GM20000 (cell line): ENCODE results near the gene OR10A2.
"Not testable (repeated sequence)": the region's sequence is repeated elsewhere in the genome, so short reads cannot be mapped to it uniquely, and the experiment has no call there.

Experiments used
- DNase-seq: peaks from one replicate; pipeline ENCODE4 v3.0.0; 2012; ENCODE audit warnings: low spot score
- CTCF ChIP-seq: IDR thresholded peaks from 2 replicates; pipeline ENCODE4 v1.5.1; 2012; ENCODE audit warnings: mild to moderate bottlenecking, control low read depth; ENCODE audit errors: extremely low read depth, missing control alignments

Gene OR10A2

GRCh38 chr11:6882751-6883150 lies 19.9 kb downstream of the OR10A2 start:
- TF ChIP-seq CTCF, result no peak

GRCh38 chr11:6887711-6888110 lies 24.9 kb downstream of the OR10A2 start:
- DNase-seq, result not testable (repeated sequence)

More at GRCh38 chr11:6882751-6883150, 19.9 kb downstream of the OR10A2 start:
- DNase-seq, result no peak

GRCh38 chr11:6888830-6889229 lies 26.0 kb downstream of the OR10A2 start:
- no peak for TF ChIP-seq CTCF
- DNase-seq, result no peak

- TF ChIP-seq CTCF, result no peak
- DNase-seq, result no peak
Measured at GRCh38 chr11:6889835-6890234, 27.0 kb downstream of the OR10A2 start.

- TF ChIP-seq CTCF, result no peak
- DNase-seq, result no peak
Measured at GRCh38 chr11:6892400-6892799, 29.5 kb downstream of the OR10A2 start, which contains the start of gene OR2D2. OR2D2 (minus strand) TSS chr11:6892500; CDS start chr11:6892500, 0 bp downstream.

- no peak for TF ChIP-seq CTCF
- DNase-seq, result no peak
Measured at GRCh38 chr11:6894097-6894496, 31.2 kb downstream of the OR10A2 start.

- peak; percentile 17 for DNase-seq
- TF ChIP-seq CTCF, result no peak
Measured at GRCh38 chr11:6895010-6895409, 32.2 kb downstream of the OR10A2 start.

GRCh38 chr11:6898911-6899310 lies 36.1 kb downstream of the OR10A2 start:
- no peak for TF ChIP-seq CTCF
- DNase-seq, result no peak
